GM12892 (cell line): ENCODE data around the gene KRT12.

Experiments used
- POLR2A ChIP-seq: IDR thresholded peaks from 2 replicates; pipeline ENCODE4 v1.6.1; 2011; ENCODE audit warnings: low read depth, low read length, control low read depth
- TAF1 ChIP-seq: IDR thresholded peaks from 2 replicates; pipeline ENCODE4 v1.6.1; 2011; ENCODE audit warnings: low read depth, mild to moderate bottlenecking, control low read depth, low read length, borderline replicate concordance

DNA sequence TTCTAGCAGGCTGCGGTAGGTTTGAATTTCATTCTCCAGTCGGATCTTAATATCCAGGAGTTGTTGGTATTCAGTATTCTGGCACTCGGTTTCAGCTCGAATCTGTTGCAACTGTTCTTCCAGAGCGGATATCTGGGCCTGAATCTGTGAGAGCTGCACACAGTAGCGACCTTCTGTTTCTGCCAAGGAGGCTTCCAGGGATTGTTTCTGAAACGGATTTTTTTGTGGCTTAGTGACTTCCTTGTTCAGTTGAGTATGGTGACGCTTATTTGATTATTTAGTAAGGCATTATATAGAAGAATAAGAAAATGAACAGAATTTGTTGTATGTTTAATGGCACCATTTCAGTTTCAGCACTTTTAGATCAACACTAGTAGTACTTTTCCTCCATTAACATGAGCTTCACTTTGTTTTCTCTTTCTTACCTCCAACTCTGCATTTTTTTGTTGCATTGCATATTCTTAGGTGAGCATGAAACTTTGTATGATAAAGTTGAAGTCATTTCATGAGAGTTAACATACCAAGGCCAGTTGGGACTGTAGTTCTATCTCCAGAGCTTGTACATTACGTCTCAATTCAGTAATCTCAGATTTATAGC is 47.4 kb downstream of the KRT12 start:
- TF ChIP-seq POLR2A = no peak
- TF ChIP-seq TAF1 = no peak
